H1 (cell line): ENCODE results near the gene TMPRSS13. TPM values are rescaled to one million over a fixed set of nuclear protein-coding genes. Genes with fewer than 3 reads are reported as not detected.

ENCODE experiments used
- ATF3 ChIP-seq: IDR thresholded peaks from 2 replicates; pipeline ENCODE4 v1.6.1; 2011; ENCODE audit warnings: low read depth, mild to moderate bottlenecking, low read length; ENCODE audit not compliant: insufficient read depth
- NRF1 ChIP-seq: IDR thresholded peaks from 2 replicates; pipeline ENCODE4 v1.6.1; 2011; ENCODE audit warnings: mild to moderate bottlenecking, low read depth, low read length, improper control_type of control experiment
- polyA plus RNA-seq, 7 experiments: library from polyadenylated mRNA; depleted of rRNA in 3 of 7; stranded (reverse) in 5 of 7; unstranded in 2 of 7; fragments of >200 nt in 5 of 7; fragments of 200-250 nt in 2 of 7; gene quantifications; 1 replicate in 5 of 7; 2 replicates in 1 of 7; 4 replicates in 1 of 7; pipeline versions ENCODE4 v1.2.1 to v1.2.3, GENCODE V29; 2011 to 2013; ENCODE audit warnings: missing spikeins in 2 of 7, mixed read lengths in 2 of 7
- total RNA-seq: library from RNA; stranded (reverse); fragmentation: NEBNext Ultra II Directional; extraction: Animal tissue kit (Norgen Biotek cat#: 25700); gene quantifications from 2 replicates; pipeline ENCODE4 v1.2.1, GENCODE V29; 2021

TMPRSS13 gene
- total and polyA plus RNA-seq, 2 of the 8 experiments (the other 6 are each of a cell fraction or from before 2014, with no cell fraction given), result 0.61 to 0.79 TPM

GRCh38 chr11:117851106-117851505 is 78.1 kb downstream of the TMPRSS13 start (continued):
- no peak for TF ChIP-seq ATF3
- no peak for TF ChIP-seq NRF1

Other genes with a start within 250 kb of the TMPRSS13 start
- gene DSCAML1, start 132.2 kb downstream of the TMPRSS13 start, total RNA-seq, result 0.19 and 0.27 TPM in 2 replicates
- gene DSCAML1, start 132.2 kb downstream of the TMPRSS13 start, polyA plus RNA-seq (2011; rRNA removed), result 0.24 and 0.25 TPM in 2 replicates
- gene FXYD2, start 104.7 kb downstream of the TMPRSS13 start, total RNA-seq, result 0.99 and 1.1 TPM in 2 replicates
- 0.89 and 1.6 TPM in 2 replicates for gene FXYD2, start 104.7 kb downstream of the TMPRSS13 start, polyA plus RNA-seq (2011; rRNA removed)
- 44.6 and 50.0 TPM in 2 replicates for gene FXYD6, start 52.7 kb downstream of the TMPRSS13 start, total RNA-seq
- gene FXYD6, start 52.7 kb downstream of the TMPRSS13 start, polyA plus RNA-seq (2011; rRNA removed), result 117 and 151 TPM in 2 replicates
- gene IL10RA, start 57.0 kb upstream of the TMPRSS13 start, total RNA-seq, result 0.11 and 0.31 TPM in 2 replicates
- 0.05 and 0.16 TPM in 2 replicates for gene IL10RA, start 57.0 kb upstream of the TMPRSS13 start, polyA plus RNA-seq (2011; rRNA removed)
- gene TMPRSS4, start 147.7 kb upstream of the TMPRSS13 start, total RNA-seq, result 0.58 and 0.69 TPM in 2 replicates
- 0.11 and 0.13 TPM in 2 replicates for gene TMPRSS4, start 147.7 kb upstream of the TMPRSS13 start, polyA plus RNA-seq (2011; rRNA removed)
- not detected in 2 replicates for gene SMIM35, start 157.6 kb upstream of the TMPRSS13 start, total RNA-seq
- gene SMIM35, start 157.6 kb upstream of the TMPRSS13 start, polyA plus RNA-seq (2011; rRNA removed), result not detected in 2 replicates
- 2.0 and 2.8 TPM in 2 replicates for gene SCN4B, start 223.4 kb upstream of the TMPRSS13 start, total RNA-seq
- 4.1 and 4.9 TPM in 2 replicates for gene SCN4B, start 223.4 kb upstream of the TMPRSS13 start, polyA plus RNA-seq (2011; rRNA removed)
- 0.13 and 0.24 TPM in 2 replicates for gene SCN2B, start 247.2 kb upstream of the TMPRSS13 start, total RNA-seq
- 0.09 and 0.14 TPM in 2 replicates for gene SCN2B, start 247.2 kb upstream of the TMPRSS13 start, polyA plus RNA-seq (2011; rRNA removed)